SK-N-SH (cell line): ENCODE results near the gene WDR64.

ENCODE experiments used
- CHD2 ChIP-seq: fragments of 150-350 bp; IDR thresholded peaks from 2 replicates; pipeline ENCODE4 v1.6.1; 2018; ENCODE audit warnings: low read length; ENCODE audit not compliant: partially characterized antibody
- EP300 ChIP-seq, 2 experiments: IDR thresholded peaks; 2 replicates each; pipeline versions ENCODE4 v1.4.0 to v1.6.1; 2012; ENCODE audit warnings: borderline replicate concordance in 1 of 2, low read depth in 1 of 2, low read length in 1 of 2
- EZH2phosphoT487 ChIP-seq: fragments of 200-600 bp; sonication (generic); IDR thresholded peaks from 2 replicates; pipeline ENCODE4 v1.6.1; 2017; ENCODE audit warnings: low read depth, mixed run types, mild to moderate bottlenecking, antibody characterized with exemption, moderate library complexity, borderline replicate concordance
- FOSL2 ChIP-seq: IDR thresholded peaks from 2 replicates; pipeline ENCODE4 v1.4.0; 2012; ENCODE audit warnings: low read depth, mild to moderate bottlenecking, moderate library complexity, borderline replicate concordance
- POLR2AphosphoS5 ChIP-seq: IDR thresholded peaks from 2 replicates; pipeline ENCODE4 v1.6.1; 2012; ENCODE audit warnings: low read depth, low read length
- RAD21 ChIP-seq: IDR thresholded peaks from 2 replicates; pipeline ENCODE4 v1.6.1; 2012; ENCODE audit warnings: mild to moderate bottlenecking, low read length
- REST ChIP-seq: IDR thresholded peaks from 2 replicates; pipeline ENCODE4 v1.6.1; 2012; ENCODE audit warnings: mild to moderate bottlenecking, low read depth, low read length, moderate library complexity
- RFX5 ChIP-seq: IDR thresholded peaks from 2 replicates; pipeline ENCODE4 v1.6.1; 2012; ENCODE audit warnings: mild to moderate bottlenecking, improper control_type of control experiment, low read length
- SIN3A ChIP-seq: IDR thresholded peaks from 2 replicates; pipeline ENCODE4 v1.6.1; 2012; ENCODE audit warnings: low read depth, mild to moderate bottlenecking, low read length, moderate library complexity, borderline replicate concordance
- TCF12 ChIP-seq: IDR thresholded peaks from 2 replicates; pipeline ENCODE4 v1.4.0; 2012
- USF2 ChIP-seq: fragments of 150-350 bp; IDR thresholded peaks from 2 replicates; pipeline ENCODE4 v1.6.1; 2017; ENCODE audit warnings: antibody characterized with exemption, low read length, low read depth, borderline replicate concordance
- YY1 ChIP-seq: IDR thresholded peaks from 2 replicates; pipeline ENCODE4 v1.4.0; 2012; ENCODE audit warnings: low read depth, mild to moderate bottlenecking
- TF ChIP-seq, protein P1 (sequence below): fragments of 200-600 bp; sonication (generic); IDR thresholded peaks from 2 replicates; pipeline ENCODE4 v1.6.1; 2017; ENCODE audit warnings: antibody characterized with exemption, mild to moderate bottlenecking, moderate library complexity

GRCh38 chr1:241749041-241749944 lies 97.2 kb downstream of the WDR64 start:
- TF ChIP-seq, protein P1, sequence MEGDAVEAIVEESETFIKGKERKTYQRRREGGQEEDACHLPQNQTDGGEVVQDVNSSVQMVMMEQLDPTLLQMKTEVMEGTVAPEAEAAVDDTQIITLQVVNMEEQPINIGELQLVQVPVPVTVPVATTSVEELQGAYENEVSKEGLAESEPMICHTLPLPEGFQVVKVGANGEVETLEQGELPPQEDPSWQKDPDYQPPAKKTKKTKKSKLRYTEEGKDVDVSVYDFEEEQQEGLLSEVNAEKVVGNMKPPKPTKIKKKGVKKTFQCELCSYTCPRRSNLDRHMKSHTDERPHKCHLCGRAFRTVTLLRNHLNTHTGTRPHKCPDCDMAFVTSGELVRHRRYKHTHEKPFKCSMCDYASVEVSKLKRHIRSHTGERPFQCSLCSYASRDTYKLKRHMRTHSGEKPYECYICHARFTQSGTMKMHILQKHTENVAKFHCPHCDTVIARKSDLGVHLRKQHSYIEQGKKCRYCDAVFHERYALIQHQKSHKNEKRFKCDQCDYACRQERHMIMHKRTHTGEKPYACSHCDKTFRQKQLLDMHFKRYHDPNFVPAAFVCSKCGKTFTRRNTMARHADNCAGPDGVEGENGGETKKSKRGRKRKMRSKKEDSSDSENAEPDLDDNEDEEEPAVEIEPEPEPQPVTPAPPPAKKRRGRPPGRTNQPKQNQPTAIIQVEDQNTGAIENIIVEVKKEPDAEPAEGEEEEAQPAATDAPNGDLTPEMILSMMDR: no peak
- no peak for TF ChIP-seq EP300 (IDR thresholded peaks at IDR 0.05; ENCODE audit: borderline replicate concordance in 1 of 2, low read depth in 1 of 2, low read length in 1 of 2)
- no peak for TF ChIP-seq YY1
- no peak for TF ChIP-seq FOSL2
- no peak for TF ChIP-seq CHD2
- no peak for TF ChIP-seq RFX5
- no peak for TF ChIP-seq SIN3A
- no peak for TF ChIP-seq REST
- no peak for TF ChIP-seq POLR2AphosphoS5
- no peak for TF ChIP-seq EZH2phosphoT487
- TF ChIP-seq USF2: no peak
- no peak for TF ChIP-seq RAD21
- no peak for TF ChIP-seq TCF12
